ENCODE measurements around the gene KAT2B. TPM values are rescaled to one million over a fixed set of nuclear protein-coding genes. Genes with fewer than 3 reads are reported as not detected.

The KAT2B gene
- total and polyA plus RNA-seq, 4 experiments from 2014 or later = 4.3 to 85.9 (median 46.4) TPM

DNA sequence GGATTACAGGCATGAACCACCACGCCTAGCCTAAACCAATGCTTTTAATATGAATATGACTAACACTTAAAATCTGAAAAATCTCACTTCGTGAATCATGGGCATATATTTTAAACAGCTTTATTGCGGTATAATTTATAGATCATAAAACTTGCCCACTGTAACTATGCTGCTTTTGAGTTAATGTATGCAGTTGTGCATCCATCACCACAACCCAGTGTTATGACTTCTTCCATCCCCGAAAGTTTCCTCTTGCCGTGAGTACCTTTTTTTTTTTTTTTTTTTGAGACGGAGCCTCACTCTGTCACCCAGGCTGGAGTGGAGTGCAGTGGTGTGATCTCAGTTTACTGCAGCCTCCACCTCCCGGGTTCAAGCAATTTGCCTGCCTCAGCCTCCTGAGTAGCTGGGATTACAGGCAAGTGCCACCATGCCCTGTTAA is 7.1 kb downstream of the KAT2B start:
- no peaks in the 10 kb centered on the region for H3K36me3 ChIP-seq (ENCODE audit: insufficient read depth, low read length)
- Mint-ChIP-seq H3K9me3 (peaks cover 0 to 3% (median 0%) of the 10 kb centered on the region in 8 donors), H3K4me1 (peaks cover 58 to 97% (median 78%) of the 10 kb centered on the region in 4 donors), H3K27ac (peak overlapping the region; percentile 6 to 99 (median 62)), H3K27me3 (no peaks in the 10 kb centered on the region), H3K36me3 (peaks cover 7 to 21% of the 10 kb centered on the region in 2 donors), H3K4me3 (peak overlapping the region; percentile 10 to 73 (median 56))
- ChIA-PET CTCF (ENCODE audit: partially characterized antibody) (no interaction called here), POLR2A (ENCODE audit: partially characterized antibody) (no interaction called here)
- intact Hi-C loops (cut with micrococcal nuclease) = loop anchor here (10.0 kb wide), 1 partner anchor 903 kb away; the partner anchor contains the start of gene KCNH8
- no peak overlapping the region for H3K4me3 ChIP-seq (ENCODE audit: low read length in 2 of 2)
- H3K27ac ChIP-seq (ENCODE audit: low read depth, low read length) = no peak overlapping the region
- H3K4me1 ChIP-seq (ENCODE audit: insufficient read depth, low read length) = peaks cover 96% of the 10 kb centered on the region
- DNase-seq = no peak
- H3K27me3 ChIP-seq (ENCODE audit: insufficient read depth, low read length) = no peaks in the 10 kb centered on the region
- no peaks in the 10 kb centered on the region for H3K9me3 ChIP-seq (ENCODE audit: control insufficient read depth in 1 of 2, low read length in 2 of 2)

DNA sequence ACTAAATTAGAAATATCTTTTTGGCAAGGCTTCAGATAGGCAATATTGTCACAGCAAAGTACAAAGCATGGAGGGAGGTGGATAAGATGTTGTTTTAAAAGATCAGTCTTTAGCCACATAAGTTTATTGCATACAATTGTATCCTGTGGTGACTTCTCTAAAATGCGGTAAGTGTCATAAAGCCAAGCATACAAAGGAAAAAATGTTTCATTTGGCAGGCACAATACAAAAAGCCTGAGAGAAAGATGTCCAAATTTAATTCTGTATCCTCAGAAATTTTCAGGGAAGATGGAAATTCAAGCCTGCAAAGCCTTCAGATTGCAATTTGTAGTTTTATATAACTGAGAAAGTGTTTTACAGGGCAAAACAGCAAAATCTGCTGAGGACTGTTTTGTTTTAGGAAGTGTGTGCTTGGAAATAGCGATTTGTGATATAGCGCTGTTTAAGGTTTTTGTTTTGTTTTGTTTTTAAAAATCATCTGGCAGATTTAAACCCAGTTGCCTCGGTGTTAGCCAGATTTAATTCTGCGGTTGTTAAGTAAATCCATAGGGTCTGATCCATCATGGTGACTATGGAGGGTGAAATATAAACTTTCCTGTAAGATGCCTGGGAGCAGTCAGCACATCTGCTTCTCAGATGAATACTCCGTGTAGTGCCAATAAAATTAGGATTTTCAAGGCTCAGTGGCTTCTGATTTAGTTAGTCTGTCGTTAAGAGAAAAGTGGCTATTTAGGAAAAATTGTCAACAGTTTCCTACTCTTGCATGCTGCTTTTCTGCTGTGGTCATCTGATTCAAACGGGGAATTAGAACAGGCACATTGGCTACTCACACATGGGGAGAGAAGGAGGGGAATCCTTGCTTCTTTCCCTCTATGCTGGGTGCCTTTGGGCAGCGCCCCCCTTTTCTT is 8.0 kb downstream of the KAT2B start:
- Mint-ChIP-seq H3K27me3 (no peaks in the 10 kb centered on the region), H3K9me3 (peaks cover 0 to 3% (median 0%) of the 10 kb centered on the region in 8 donors), H3K36me3 (peaks cover 7 to 20% of the 10 kb centered on the region in 2 donors), H3K4me1 (peaks cover 52 to 97% (median 77%) of the 10 kb centered on the region in 4 donors), H3K27ac (peak overlapping the region in 6 of 7 donors; percentile 62 to 99 (median 70)), H3K4me3 (peak overlapping the region; percentile 10 to 65 (median 51))
- H3K9me3 ChIP-seq (ENCODE audit: control insufficient read depth in 1 of 2, low read length in 2 of 2) = no peaks in the 10 kb centered on the region
- no peaks in the 10 kb centered on the region for H3K36me3 ChIP-seq (ENCODE audit: insufficient read depth, low read length)
- ChIA-PET CTCF (ENCODE audit: partially characterized antibody) (no interaction called here), POLR2A (ENCODE audit: partially characterized antibody) (no interaction called here)
- intact Hi-C loops (cut with micrococcal nuclease) = loop anchor here (10.0 kb wide), 1 partner anchor 903 kb away; the partner anchor contains the start of gene KCNH8
- no peaks in the 10 kb centered on the region for H3K27me3 ChIP-seq (ENCODE audit: insufficient read depth, low read length)
- no peak overlapping the region for H3K27ac ChIP-seq (ENCODE audit: low read depth, low read length)
- no peak overlapping the region for H3K4me3 ChIP-seq (ENCODE audit: low read length in 2 of 2)
- no peak for DNase-seq
- H3K4me1 ChIP-seq (ENCODE audit: insufficient read depth, low read length) = peaks cover 89% of the 10 kb centered on the region

DNA sequence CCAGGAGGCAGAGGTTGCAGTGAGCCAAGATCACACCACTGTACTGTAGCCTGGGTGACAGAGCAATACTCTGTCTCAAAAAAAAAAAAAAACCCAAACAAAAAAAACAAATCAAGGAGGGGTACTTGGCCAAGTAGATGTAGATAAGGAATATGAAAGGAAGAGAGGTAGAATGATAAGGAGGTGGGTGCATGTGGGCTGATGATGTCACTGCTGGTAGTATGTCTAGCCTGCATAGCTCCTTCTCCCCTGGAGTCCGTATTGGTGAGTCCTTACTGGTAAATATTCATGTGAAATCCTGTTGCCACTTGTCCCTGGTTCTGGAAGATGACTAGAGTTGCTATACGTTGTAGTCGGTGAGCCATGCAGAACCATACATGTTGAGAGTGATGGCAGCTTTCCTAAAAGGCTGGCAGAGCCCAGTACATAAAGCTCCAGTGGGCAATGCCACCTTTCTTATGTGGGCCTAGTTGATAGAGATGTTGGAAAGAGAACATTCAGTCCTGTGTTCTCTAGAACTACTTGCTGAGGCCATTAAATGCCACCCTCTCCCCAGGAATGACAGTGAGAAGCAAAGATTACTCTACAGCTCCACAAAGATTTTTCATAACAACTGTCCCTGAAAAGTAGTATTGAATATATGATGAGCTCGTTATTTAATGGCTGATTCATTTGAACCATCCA is 11.0 kb downstream of the KAT2B start:
- POLR2A ChIA-PET (ENCODE audit: partially characterized antibody) = interaction anchor here (1.6 kb wide), 2 partner anchors 9 to 11 kb away, joined by 6 read pairs; partner anchors contain the start of gene KAT2B
- H3K4me1 ChIP-seq (ENCODE audit: insufficient read depth, low read length) = peaks cover 85% of the 10 kb centered on the region
- H3K27me3 ChIP-seq (ENCODE audit: insufficient read depth, low read length) = no peaks in the 10 kb centered on the region
- H3K9me3 Mint-ChIP-seq = peaks cover 0 to 3% (median 0%) of the 10 kb centered on the region in 8 donors
- no peak overlapping the region for H3K27ac ChIP-seq (ENCODE audit: low read depth, low read length)
- H3K4me3 Mint-ChIP-seq = peak overlapping the region; percentile 26 to 73 (median 48)
- DNase-seq = peak in 2 of 5 donors; percentile 32 to 52
- CTCF ChIA-PET (ENCODE audit: partially characterized antibody) = interaction anchor here (0.7 to 4.5 kb wide), 3 partner anchors 9 to 53 kb away, joined by 3 to 36 read pairs (median 4); partner anchors contain the start of gene KAT2B
- H3K4me1 Mint-ChIP-seq = peaks cover 34 to 72% (median 56%) of the 10 kb centered on the region in 4 donors
- no peaks in the 10 kb centered on the region for H3K27me3 Mint-ChIP-seq
- H3K36me3 Mint-ChIP-seq = peaks cover 7 to 17% of the 10 kb centered on the region in 2 donors
- no peak overlapping the region for H3K4me3 ChIP-seq (ENCODE audit: low read length in 2 of 2)
- intact Hi-C loops (cut with micrococcal nuclease) = no loop called here
- H3K36me3 ChIP-seq (ENCODE audit: insufficient read depth, low read length) = no peaks in the 10 kb centered on the region
- H3K9me3 ChIP-seq (ENCODE audit: control insufficient read depth in 1 of 2, low read length in 2 of 2) = no peaks in the 10 kb centered on the region
- H3K27ac Mint-ChIP-seq = peak overlapping the region; percentile 26 to 99 (median 90)

DNA sequence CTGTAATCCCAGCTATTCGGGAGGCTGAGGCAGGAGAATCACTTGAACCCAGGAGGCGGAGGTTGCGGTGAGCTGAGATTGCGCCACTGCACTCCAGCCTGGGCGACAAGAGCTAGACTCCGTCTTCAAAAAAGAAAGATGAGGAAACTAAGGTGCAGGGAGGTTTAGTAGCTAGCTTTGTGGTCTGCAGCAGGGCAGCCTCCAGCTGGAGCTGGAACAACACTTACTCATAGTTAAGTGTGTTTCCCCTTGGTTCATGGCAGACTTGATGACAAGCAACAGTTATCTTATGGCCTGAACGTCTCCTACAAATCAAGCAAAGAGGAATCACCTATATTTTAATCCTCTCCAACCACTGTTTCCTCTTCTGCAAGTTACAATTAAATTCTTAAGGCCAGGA is 12.6 kb downstream of the KAT2B start:
- H3K4me3 ChIP-seq (ENCODE audit: low read length in 2 of 2) = no peak overlapping the region
- no peak overlapping the region for H3K27ac ChIP-seq (ENCODE audit: low read depth, low read length)
- no peaks in the 10 kb centered on the region for H3K9me3 ChIP-seq (ENCODE audit: control insufficient read depth in 1 of 2, low read length in 2 of 2)
- CTCF ChIA-PET (ENCODE audit: partially characterized antibody) = interaction anchor here (4.5 kb wide), 1 partner anchor 11 kb away, joined by 36 read pairs; the partner anchor contains the start of gene KAT2B
- no peaks in the 10 kb centered on the region for H3K27me3 Mint-ChIP-seq
- H3K4me1 Mint-ChIP-seq = peaks cover 27 to 56% (median 43%) of the 10 kb centered on the region in 4 donors
- peaks cover 0 to 3% (median 0%) of the 10 kb centered on the region in 8 donors for H3K9me3 Mint-ChIP-seq
- H3K27ac Mint-ChIP-seq = peak overlapping the region in 4 of 7 donors; percentile 41 to 99 (median 70)
- no peak for DNase-seq
- POLR2A ChIA-PET (ENCODE audit: partially characterized antibody) = interaction anchor here (0.9 to 5.4 kb wide), 3 partner anchors 9 to 50 kb away, joined by 3 to 35 read pairs (median 5); partner anchors contain the start of gene KAT2B
- H3K36me3 ChIP-seq (ENCODE audit: insufficient read depth, low read length) = no peaks in the 10 kb centered on the region
- peaks cover 85% of the 10 kb centered on the region for H3K4me1 ChIP-seq (ENCODE audit: insufficient read depth, low read length)
- H3K27me3 ChIP-seq (ENCODE audit: insufficient read depth, low read length) = no peaks in the 10 kb centered on the region
- H3K4me3 Mint-ChIP-seq = peak overlapping the region in 1 of 8 donors; percentile 63
- intact Hi-C loops (cut with micrococcal nuclease) = no loop called here
- H3K36me3 Mint-ChIP-seq = peaks cover 7 to 16% of the 10 kb centered on the region in 2 donors

DNA sequence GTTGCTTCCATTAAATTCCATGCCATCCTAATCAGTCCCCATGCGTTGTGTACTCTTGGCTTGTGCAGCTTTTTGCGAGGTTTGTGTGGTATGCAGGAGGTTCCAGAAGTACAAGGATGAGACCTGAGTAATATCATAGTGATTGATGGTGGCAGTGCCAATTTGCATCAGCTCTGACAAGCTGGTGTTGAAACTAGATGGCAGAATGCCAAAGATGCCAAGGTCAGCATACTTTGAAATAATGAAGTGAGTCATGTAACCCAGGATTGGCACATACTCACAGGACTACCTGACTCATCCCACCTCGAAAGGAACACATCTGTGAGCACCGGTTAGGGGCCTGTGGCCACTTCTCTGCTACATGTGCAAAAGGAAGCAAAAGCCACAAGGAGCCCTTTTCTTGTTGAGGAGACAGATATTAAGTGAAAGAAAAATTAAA is 14.3 kb downstream of the KAT2B start:
- H3K36me3 ChIP-seq (ENCODE audit: insufficient read depth, low read length) = no peaks in the 10 kb centered on the region
- Mint-ChIP-seq H3K36me3 (peaks cover 4% of the 10 kb centered on the region in 2 donors), H3K9me3 (peaks cover 0 to 3% (median 0%) of the 10 kb centered on the region in 8 donors), H3K27me3 (no peaks in the 10 kb centered on the region), H3K27ac (no peak overlapping the region), H3K4me3 (no peak overlapping the region), H3K4me1 (peaks cover 25 to 45% (median 31%) of the 10 kb centered on the region in 4 donors)
- peaks cover 80% of the 10 kb centered on the region for H3K4me1 ChIP-seq (ENCODE audit: insufficient read depth, low read length)
- intact Hi-C loops (cut with micrococcal nuclease) = loop anchor here (2.0 kb wide), 1 partner anchor 14 kb away; the partner anchor contains the start of gene KAT2B
- ChIA-PET POLR2A (ENCODE audit: partially characterized antibody) (interaction anchor here (1.9 to 5.4 kb wide), 4 partner anchors 11 to 106 kb away, joined by 5 to 35 read pairs (median 9); partner anchors contain the start of gene KAT2B), CTCF (ENCODE audit: partially characterized antibody) (interaction anchor here (1.0 to 4.5 kb wide), 2 partner anchors 12 to 83 kb away, joined by 3 to 36 read pairs; partner anchors contain the start of gene KAT2B)
- H3K27ac ChIP-seq (ENCODE audit: low read depth, low read length) = peak overlapping the region; percentile 48
- H3K27me3 ChIP-seq (ENCODE audit: insufficient read depth, low read length) = no peaks in the 10 kb centered on the region
- H3K9me3 ChIP-seq (ENCODE audit: control insufficient read depth in 1 of 2, low read length in 2 of 2) = no peaks in the 10 kb centered on the region
- DNase-seq = peak; percentile 52 to 93 (median 65)
- no peak overlapping the region for H3K4me3 ChIP-seq (ENCODE audit: low read length in 2 of 2)

DNA sequence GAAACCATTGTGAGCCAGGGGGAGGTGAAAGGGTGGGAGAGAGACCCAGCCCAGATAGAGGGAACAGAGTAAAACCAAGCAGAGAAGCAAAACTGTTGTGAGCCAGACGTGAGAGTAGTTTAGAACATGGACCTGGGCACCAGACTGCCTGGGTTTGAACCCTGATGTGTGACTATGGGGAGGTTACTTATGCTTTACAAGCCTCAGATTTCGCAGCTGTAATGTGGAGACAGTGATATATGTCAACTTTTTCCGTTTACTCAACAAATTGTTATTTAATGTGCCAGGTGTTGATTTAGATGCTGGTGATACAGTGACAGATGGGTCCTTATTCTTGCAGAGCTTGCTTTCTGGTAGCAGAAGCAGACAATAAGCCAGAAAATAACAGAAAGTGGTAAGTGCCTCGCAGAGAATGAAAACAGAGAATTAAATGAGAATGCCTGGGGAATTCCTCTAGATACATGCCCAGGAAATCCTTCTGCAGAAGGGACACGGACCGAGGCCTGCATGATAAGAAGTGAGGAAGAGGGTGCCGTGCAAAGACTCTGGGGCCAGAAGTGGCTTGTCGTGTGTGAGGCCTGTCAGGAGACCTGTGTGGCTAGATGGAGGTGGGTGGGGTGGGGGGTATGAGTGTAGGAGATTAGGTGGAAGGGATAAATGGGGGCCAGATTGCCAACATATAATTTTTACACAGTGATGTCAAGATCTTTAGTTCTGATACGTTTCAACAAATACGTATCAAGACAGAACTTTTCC is 15.0 kb downstream of the KAT2B start:
- H3K36me3 Mint-ChIP-seq = peaks cover 4 to 9% of the 10 kb centered on the region in 2 donors
- peaks cover 0 to 6% (median 0%) of the 10 kb centered on the region in 8 donors for H3K9me3 Mint-ChIP-seq
- H3K4me1 ChIP-seq (ENCODE audit: insufficient read depth, low read length) = peaks cover 79% of the 10 kb centered on the region
- H3K27ac ChIP-seq (ENCODE audit: low read depth, low read length) = peak overlapping the region; percentile 48
- H3K4me1 Mint-ChIP-seq = peaks cover 27 to 45% (median 33%) of the 10 kb centered on the region in 4 donors
- no peaks in the 10 kb centered on the region for H3K27me3 Mint-ChIP-seq
- no peaks in the 10 kb centered on the region for H3K27me3 ChIP-seq (ENCODE audit: insufficient read depth, low read length)
- POLR2A ChIA-PET (ENCODE audit: partially characterized antibody) = interaction anchor here (1.2 to 5.4 kb wide), 4 partner anchors 12 to 107 kb away, joined by 3 to 35 read pairs (median 9); partner anchors contain the start of gene KAT2B
- DNase-seq = peak in 1 of 5 donors; percentile 44
- no peak overlapping the region for H3K4me3 Mint-ChIP-seq
- intact Hi-C loops (cut with micrococcal nuclease) = loop anchor here (2.0 kb wide), 1 partner anchor 14 kb away; the partner anchor contains the start of gene KAT2B
- CTCF ChIA-PET (ENCODE audit: partially characterized antibody) = interaction anchor here (1.0 to 4.5 kb wide), 2 partner anchors 13 to 84 kb away, joined by 3 to 36 read pairs; partner anchors contain the start of gene KAT2B
- no peak overlapping the region for H3K27ac Mint-ChIP-seq
- no peaks in the 10 kb centered on the region for H3K36me3 ChIP-seq (ENCODE audit: insufficient read depth, low read length)
- no peak overlapping the region for H3K4me3 ChIP-seq (ENCODE audit: low read length in 2 of 2)
- H3K9me3 ChIP-seq (ENCODE audit: control insufficient read depth in 1 of 2, low read length in 2 of 2) = no peaks in the 10 kb centered on the region
